ENCODE data around the gene TET3.

Gene TET3

GRCh38 chr2:73987948-73988700 is 3.4 kb downstream of the TET3 start:
- DNase-seq: no peak

- no peak for DNase-seq
Observed at GRCh38 chr2:73989972-73990371, 5.3 kb downstream of the TET3 start.

GRCh38 chr2:73990531-73990930 is 5.8 kb downstream of the TET3 start:
- DNase-seq: no peak

DNA sequence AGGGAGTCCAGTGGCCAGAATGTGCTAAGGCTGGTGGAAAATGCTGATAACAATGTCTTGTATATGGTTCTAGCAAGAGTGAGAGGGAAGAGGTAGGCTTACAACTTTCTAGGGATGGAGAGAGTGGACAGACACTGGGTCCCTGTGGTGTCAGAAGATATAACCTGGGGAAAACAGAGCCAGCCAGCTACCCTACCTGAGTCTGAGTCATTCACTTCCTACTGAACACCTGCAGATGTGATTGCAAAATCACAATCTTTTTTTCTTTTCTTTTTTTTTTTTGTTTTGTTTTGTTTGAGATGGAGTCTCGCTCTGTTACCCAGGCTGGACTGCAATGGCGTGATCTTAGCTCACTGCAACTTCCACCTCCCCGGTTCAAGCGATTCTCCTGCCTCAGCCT is 7.3 kb downstream of the TET3 start:
- DNase-seq: no peak

GRCh38 chr2:73993376-73993775 is 8.7 kb downstream of the TET3 start:
- DNase-seq: no peak

DNA sequence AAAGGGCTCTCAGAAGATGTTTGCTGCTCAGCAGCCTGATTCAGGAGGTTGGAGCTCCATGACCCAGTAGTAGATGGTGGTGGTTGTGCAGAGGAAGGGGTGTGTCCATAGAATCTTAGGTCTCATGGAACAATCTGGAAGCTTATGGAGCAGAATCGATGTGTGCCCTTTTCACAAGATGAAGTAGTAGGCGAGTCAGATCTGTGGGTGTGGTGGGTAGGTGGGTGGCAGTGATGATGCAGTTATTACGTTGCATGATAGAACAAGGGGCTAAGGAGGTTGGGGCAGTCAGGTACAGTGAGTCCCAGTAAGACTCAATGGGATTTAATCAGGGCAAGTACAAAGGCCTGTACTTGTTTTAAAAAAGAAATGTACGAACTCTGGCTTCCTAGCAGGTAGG is 9.1 kb downstream of the TET3 start:
- DNase-seq: no peak

DNA sequence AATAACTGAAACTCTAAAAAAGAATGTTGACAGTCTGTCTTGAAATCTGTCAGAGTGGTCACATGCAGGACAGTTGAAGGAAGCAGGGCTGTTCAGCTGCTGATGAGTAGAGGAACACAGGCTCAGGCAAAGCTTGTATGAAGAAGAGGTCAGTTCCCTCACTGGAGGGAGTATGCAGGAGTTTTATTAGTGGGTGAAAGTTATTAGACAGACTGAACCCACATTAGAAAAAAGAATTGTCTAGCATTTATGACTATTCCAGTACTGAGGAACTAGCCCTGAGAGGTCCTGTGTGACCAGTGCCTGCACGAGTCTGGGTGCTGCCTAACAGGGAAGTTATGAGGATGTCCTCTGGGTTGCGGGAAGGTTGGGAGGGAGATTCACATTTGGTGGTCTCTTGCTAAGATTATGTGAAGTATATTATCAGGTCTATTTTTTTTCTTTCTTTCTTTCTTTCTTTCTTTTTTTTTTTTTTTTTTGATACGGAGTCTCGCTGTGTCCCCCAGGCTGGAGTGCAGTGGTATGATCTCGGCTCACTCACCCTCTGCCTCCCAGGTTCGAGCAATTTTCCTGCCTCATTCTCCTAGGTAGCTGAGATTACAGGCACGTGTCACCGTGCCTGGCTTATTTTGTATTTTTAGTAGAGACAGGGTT is 9.6 kb downstream of the TET3 start:
- no peak for DNase-seq

DNA sequence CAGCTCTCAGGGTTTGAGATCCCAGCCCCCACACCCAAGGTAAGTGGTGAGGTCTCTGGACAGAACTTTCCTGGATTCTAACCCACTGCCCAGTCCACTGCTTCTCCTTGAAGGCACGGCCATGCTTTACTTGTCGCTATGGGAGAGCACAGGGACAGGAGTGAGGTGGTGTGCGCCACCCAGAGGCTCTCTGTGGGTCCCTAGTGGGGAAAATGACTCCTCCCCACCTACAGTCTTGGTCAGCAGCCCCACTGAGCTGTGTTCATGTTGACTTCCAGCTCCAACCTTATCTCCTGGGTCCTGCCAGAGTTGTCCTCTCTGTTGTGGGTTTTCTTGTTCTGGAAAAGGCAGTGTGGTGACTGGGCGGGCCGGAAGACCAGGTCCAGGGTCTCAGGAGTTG is 11.1 kb downstream of the TET3 start:
- no peak for DNase-seq

DNA sequence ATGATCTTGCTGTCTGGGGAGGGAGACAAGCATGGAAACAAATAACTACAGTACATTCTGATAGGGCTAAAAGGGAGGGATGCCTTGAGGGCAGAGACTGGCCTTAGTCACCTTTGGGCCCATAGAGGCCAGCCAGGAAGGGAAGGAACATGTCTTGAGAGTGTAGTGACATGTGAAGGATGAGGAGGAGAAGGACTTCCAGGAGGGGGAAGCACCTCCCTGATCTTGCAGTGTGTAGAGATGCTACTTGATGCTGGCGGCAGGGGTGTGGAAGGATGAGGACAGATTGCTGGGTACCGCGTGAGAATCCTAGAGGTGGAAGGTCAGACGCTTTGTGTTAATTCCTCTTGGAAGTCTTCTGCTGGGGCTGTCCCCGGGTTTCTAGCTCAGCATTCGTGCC is 13.1 kb downstream of the TET3 start:
- DNase-seq: no peak

DNA sequence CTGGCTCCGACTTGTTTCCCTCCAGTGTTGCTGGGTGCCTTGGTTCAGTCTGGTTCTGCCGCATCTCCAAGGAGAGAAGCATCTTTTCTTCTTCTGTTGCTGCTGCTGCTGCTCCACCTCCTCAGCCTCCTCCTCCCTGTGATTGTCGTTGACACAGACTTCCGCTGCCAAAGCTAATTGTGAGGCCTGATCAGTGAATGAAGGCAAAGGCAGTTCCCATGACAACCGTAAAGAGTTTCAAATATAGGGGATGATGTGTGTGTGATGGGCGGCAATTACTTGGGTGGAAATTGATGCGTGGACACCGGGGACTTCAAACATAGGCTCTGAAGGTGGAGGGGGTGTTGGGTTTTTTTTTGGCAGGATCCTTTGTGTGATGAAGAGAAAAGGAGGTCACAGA is 13.7 kb downstream of the TET3 start:
- DNase-seq: peak; percentile 55 to 67

GRCh38 chr2:73998933-73999332 is 14.2 kb downstream of the TET3 start:
- no peak for DNase-seq

DNA sequence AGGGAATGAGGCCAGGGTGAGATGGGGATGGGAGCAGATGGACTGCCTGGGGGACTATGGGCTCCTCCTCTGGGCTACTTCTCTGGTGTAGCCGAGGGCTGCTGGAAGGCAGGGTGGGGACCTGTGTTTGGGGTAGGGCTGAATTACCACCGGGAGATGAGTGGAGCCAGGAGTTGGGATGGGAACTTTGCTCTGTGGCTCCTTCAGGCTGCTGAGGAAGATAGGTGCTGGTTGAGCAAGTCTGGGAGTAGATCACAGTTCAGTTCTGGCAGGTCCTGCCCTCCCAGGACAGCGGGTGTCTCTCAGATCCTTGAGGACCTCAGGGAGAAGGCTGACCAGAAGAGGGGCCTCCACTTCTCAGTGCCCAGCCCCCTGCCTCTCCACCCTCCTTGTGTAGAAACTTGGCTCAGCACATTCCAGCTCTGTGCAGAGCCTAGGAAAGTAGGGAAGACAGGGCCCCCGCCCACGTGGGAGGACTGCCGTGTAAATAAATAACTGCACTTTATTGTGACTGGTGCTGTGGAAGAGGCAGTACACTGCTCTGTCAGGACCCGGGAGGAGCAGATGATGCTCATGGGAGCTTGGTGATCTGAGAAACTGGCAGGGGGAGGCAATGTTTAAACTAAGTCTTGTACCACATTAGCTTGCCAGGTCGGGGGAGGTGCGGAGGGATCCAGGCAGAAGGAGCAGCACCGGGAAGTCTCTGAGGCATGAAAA is 15.3 kb downstream of the TET3 start:
- no peak for DNase-seq

GRCh38 chr2:74000666-74001065 is 16.0 kb downstream of the TET3 start:
- no peak for DNase-seq

- DNase-seq: no peak
Observed at GRCh38 chr2:74001121-74001520, 16.4 kb downstream of the TET3 start.

DNA sequence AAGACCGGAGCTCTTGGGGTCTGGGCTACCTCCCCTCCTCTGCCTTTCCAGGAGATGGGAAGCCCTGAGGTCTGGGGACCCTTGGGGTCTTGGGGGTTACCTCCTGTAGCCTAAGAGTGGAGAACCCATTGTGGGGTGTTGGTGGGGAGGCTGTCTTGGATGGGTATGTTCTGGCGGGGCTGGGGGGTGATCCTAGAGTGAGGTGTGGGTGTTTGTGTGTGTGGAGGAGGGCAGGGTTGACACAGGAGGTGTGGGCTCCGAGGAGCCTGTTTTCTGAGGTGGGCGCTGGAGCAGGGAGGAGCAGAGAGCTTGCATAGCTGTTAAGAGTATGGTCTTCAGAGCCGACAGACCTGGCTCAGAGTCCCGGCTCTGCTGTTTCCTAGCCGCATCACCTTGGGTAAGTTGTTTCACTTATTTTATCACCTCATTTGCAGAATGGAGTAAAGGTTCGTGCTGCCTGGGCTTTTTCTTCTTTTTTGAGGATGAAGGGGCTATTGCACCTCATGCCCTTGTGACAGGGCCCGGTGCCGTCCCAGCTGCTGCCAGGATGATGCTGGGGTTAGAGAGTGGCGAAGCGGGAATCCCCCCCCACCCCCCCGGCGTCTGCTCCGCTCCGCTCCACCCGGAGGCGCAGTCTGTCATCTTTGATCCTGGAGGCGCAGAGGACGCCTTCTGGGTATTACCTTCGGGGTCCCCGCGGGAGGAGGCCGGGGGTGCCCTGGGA is 17.2 kb downstream of the TET3 start:
- no peak for DNase-seq

DNA sequence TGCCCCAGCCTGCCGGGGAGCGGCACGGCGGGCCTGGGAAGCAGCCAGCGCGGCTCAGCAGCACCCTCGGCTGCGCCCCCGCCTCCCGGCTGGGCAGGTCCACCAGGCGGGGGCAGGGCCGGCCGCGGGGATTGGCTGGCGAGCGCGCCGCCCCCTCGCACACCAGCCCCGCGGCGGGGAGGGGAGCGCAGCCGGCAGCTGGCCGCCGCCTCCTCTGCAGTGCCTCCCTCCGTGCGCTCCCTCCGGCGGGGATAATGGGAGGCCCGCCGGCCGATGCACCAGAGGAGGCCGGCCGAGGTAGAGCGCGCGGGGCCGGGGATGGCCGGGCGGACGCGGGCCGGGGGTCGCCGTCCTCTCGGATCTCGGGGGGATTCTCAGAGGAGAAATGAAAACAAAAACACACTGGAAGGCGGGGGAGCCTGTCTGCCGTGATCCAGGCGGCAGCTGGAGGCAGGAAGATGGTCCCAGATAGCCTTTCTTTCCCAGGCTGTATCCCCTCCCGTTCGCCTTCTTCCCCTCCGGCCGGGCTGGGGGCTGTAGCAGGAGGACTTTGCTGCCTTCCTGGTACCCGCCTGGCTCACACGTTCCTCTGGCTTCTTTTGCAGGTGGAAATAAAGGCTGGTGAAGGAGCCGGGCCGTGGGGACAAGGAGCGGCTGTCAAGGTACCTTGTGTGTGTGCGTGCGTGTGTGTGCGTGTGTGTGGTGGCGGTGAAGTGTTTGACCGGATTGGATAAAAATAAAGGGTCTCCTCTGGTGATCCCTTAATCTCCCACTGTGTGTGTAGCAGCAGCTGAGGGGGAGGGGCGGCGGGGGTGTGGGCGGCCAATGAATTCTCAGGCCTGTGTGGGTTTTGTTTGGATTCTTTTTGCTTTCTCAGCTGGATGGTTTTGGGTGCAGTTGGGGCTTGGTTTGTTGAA is 18.1 kb downstream of the TET3 start:
- peak; percentile 78 to 83 for DNase-seq

GRCh38 chr2:74003494-74004211 is 18.9 kb downstream of the TET3 start:
- DNase-seq: no peak

DNA sequence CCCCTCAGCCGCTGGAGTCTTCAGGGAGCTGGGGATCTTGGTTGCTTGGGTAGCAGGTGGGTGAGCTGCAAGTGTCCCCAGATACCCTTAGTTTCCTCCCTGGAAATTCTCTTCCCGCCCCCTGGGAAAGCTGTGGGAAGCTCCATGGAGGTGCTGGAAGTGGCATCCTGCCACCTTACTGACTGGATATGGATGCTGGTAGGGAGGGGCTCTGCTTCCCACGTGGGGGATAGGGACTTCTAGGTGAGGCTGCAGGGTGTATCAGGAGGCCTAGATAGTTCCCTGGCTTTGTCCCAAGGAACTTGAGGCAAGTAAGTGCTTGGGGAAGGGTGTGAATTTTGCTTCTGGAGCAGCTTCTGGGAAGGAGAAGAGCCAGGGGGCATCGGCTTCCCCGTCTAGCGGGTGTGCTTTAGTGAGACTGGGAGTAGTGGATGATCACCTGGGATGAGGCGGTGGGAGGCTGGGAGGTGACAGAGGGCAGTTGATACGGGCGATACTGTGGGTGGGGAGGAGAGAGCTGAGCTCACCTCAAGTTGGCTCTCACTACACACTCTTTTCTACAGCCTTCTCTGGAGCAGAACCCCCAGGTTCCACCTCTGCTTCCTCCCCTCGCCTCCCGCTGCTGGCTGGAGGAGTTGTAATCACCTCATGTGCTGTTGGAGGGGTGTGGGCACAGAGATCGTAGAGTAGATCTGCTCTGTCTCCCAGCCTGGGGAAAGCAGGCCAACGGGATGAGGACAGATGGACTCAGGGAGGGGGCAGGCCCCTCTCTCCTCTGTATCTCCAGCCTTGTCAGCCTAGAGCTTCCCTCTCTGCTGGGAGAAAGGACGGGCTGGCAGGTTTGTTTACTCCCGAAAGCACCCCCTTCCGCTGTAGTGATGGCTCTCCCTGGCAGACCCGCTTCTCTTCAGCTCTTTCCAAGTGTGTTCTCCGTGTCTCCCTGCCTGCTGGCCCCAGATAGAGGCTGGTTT is 19.8 kb downstream of the TET3 start:
- no peak for DNase-seq

GRCh38 chr2:74005786-74006185 is 21.1 kb downstream of the TET3 start:
- no peak for DNase-seq

DNA sequence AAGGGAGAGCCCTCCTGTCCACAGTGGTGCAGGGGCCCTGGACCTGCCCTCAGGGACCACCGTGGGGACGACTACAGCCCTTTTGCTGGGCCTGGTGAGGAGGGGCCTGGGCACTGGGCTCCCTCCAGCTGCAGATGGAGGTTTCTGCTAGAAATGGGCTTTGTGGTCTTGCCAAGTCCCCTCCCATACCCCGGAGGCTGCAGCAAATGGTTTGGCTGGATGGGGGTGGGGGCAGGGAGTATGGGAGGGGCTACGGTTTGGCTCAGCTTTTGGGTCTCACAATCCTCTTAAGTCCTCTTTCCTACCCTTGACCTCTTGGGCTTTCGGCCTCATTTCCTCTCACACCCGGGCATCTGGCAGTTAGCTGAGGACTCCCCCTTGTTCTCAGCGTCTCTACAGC is 21.7 kb downstream of the TET3 start:
- DNase-seq: no peak

All from CD4-positive, alpha-beta T cell treated with Interleukin-1 beta for 1 hour (primary cell).